ENCODE results near the gene TBC1D10A. TPM values are rescaled to one million over a fixed set of nuclear protein-coding genes. Genes with fewer than 3 reads are reported as not detected.

The TBC1D10A gene
- total RNA-seq, 1 experiment from 2014 or later: 24.3 TPM

GRCh38 chr22:30276039-30276438 lies 50.7 kb downstream of the TBC1D10A start:
- no peak overlapping the region for H3K4me2 ChIP-seq
- H3K36me3 ChIP-seq (ENCODE audit: low read depth): no peaks in the 10 kb centered on the region
- no peaks in the 10 kb centered on the region for H4K20me1 ChIP-seq (ENCODE audit: insufficient read depth)
- ChIA-PET CTCF (no interaction called here), POLR2A (ENCODE audit: unreplicated experiment) (interaction anchor here (0.6 kb wide), 1 partner anchor 11 kb away, joined by 3 read pairs; no protein-coding TSS in a partner anchor)
- H3K9me2 ChIP-seq (ENCODE audit: insufficient read depth): no peaks in the 10 kb centered on the region
- peaks cover 9% of the 10 kb centered on the region for H3F3A ChIP-seq (ENCODE audit: insufficient read depth, low read depth)
- DNase-seq: no peak
- TF ChIP-seq CTCF (conservative IDR thresholded peaks at IDR 0.05): no peak
- no peak for TF ChIP-seq EZH2 (IDR thresholded peaks at IDR 0.05; ENCODE audit: low read depth)
- no peak overlapping the region for H3K4me3 ChIP-seq
- no peaks in the 10 kb centered on the region for H3K27me3 ChIP-seq (ENCODE audit: insufficient read depth, low read depth)
- H3K9me3 ChIP-seq (ENCODE audit: insufficient read depth, low read depth): no peaks in the 10 kb centered on the region
- H2AFZ ChIP-seq: no peak overlapping the region
- no peaks in the 10 kb centered on the region for H3K4me1 ChIP-seq (replicated peaks; ENCODE audit: insufficient read depth)
- H3K27ac ChIP-seq: no peak overlapping the region
- no peaks in the 10 kb centered on the region for H3K79me2 ChIP-seq (ENCODE audit: low read depth)
- intact Hi-C loops (cut with micrococcal nuclease; ENCODE audit: unreplicated experiment): no loop called here
- no TSS peak for BruUV-seq (replicated peaks)

DNA sequence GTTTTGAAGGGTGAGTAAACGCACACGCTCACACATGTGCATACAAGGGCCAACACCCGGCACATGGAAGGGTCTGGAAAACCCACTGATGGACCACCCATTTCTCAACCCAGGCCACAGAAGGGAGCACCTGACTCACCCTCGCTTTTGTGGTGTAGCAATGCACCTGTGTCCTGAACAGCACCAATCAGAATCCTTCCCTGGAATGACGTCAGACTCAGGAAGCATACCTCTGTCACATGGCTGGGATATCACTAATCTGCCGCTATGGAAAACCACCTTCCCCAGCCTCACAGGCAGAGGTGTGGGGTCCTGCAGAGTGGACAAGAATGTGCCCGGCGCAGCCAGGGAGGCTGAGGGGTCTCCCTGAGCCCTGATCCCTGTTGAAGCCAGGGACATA lies 51.1 kb downstream of the TBC1D10A start:
- Histone ChIP-seq H3K9me3 (ENCODE audit: insufficient read depth, low read depth) (no peaks in the 10 kb centered on the region), H3K79me2 (ENCODE audit: low read depth) (no peaks in the 10 kb centered on the region), H4K20me1 (ENCODE audit: insufficient read depth) (no peaks in the 10 kb centered on the region), H3K4me1 (replicated peaks; ENCODE audit: insufficient read depth) (no peaks in the 10 kb centered on the region), H2AFZ (no peak overlapping the region), H3K4me3 (no peak overlapping the region), H3F3A (ENCODE audit: insufficient read depth, low read depth) (peaks cover 6% of the 10 kb centered on the region), H3K9me2 (ENCODE audit: insufficient read depth) (no peaks in the 10 kb centered on the region), H3K36me3 (ENCODE audit: low read depth) (no peaks in the 10 kb centered on the region), H3K27me3 (ENCODE audit: insufficient read depth, low read depth) (no peaks in the 10 kb centered on the region), H3K4me2 (no peak overlapping the region), H3K27ac (no peak overlapping the region)
- CTCF ChIA-PET: no interaction called here
- POLR2A ChIA-PET (ENCODE audit: unreplicated experiment): interaction anchor here (0.6 kb wide), 1 partner anchor 10 kb away, joined by 3 read pairs; no protein-coding TSS in a partner anchor
- no peak for DNase-seq
- BruUV-seq (replicated peaks): no TSS peak
- no peak for TF ChIP-seq CTCF (conservative IDR thresholded peaks at IDR 0.05)
- TF ChIP-seq EZH2 (IDR thresholded peaks at IDR 0.05; ENCODE audit: low read depth): no peak
- intact Hi-C loops (cut with micrococcal nuclease; ENCODE audit: unreplicated experiment): no loop called here

- intact Hi-C loops (cut with micrococcal nuclease; ENCODE audit: unreplicated experiment): no loop called here
- no TSS peak for BruUV-seq (replicated peaks)
- Histone ChIP-seq H3K4me3 (no peak overlapping the region), H3K4me1 (replicated peaks; ENCODE audit: insufficient read depth) (no peaks in the 10 kb centered on the region), H3K36me3 (ENCODE audit: low read depth) (no peaks in the 10 kb centered on the region), H3F3A (ENCODE audit: insufficient read depth, low read depth) (peaks cover 6% of the 10 kb centered on the region; the same call in 1 of the 2 replicates), H3K4me2 (no peak overlapping the region), H3K79me2 (ENCODE audit: low read depth) (no peaks in the 10 kb centered on the region), H3K27me3 (ENCODE audit: insufficient read depth, low read depth) (no peaks in the 10 kb centered on the region), H3K27ac (no peak overlapping the region), H3K9me2 (ENCODE audit: insufficient read depth) (no peaks in the 10 kb centered on the region), H4K20me1 (ENCODE audit: insufficient read depth) (no peaks in the 10 kb centered on the region), H2AFZ (no peak overlapping the region), H3K9me3 (ENCODE audit: insufficient read depth, low read depth) (no peaks in the 10 kb centered on the region)
- POLR2A ChIA-PET (ENCODE audit: unreplicated experiment): interaction anchor here (0.7 kb wide), 1 partner anchor 437 kb away, joined by 9 read pairs; no protein-coding TSS in a partner anchor
- no peak for DNase-seq
- CTCF ChIA-PET: interaction anchor here (0.7 kb wide), 1 partner anchor 230 kb away, joined by 4 read pairs; no protein-coding TSS in a partner anchor
- TF ChIP-seq EZH2 (IDR thresholded peaks at IDR 0.05; ENCODE audit: low read depth) (no peak), CTCF (conservative IDR thresholded peaks at IDR 0.05) (no peak)
Observed at GRCh38 chr22:30274437-30274812, 52.3 kb downstream of the TBC1D10A start.

Measured in PC-9 (cell line).